Keratinocyte (primary cell): ENCODE data around the gene ZNF496. TPM values are rescaled to one million over a fixed set of nuclear protein-coding genes. Genes with fewer than 3 reads are reported as not detected.

ENCODE experiments used
- DNase-seq: peaks from one replicate; pipeline ENCODE4 v3.0.0-alpha.2; 2011; ENCODE audit warnings: low read depth, missing footprints, low spot score
- FAIRE-seq: peaks from 2 replicates; lab custom pipeline; 2011; peaks lifted over from hg19 to GRCh38; lab: Jason Lieb, UNC
- H2AFZ ChIP-seq: 2 replicates; pipeline ENCODE4 v1.6.0; 2012; ENCODE audit warnings: low read length, control low read depth, inconsistent platforms; ENCODE audit not compliant: control insufficient read depth
- H3K27ac ChIP-seq: 2 replicates; pipeline ENCODE4 v1.5.1; 2011; ENCODE audit warnings: low read length; ENCODE audit not compliant: control insufficient read depth, insufficient read depth
- H3K27me3 ChIP-seq: 3 replicates; pipeline ENCODE4 v1.6.0; 2011; ENCODE audit warnings: low read length; ENCODE audit not compliant: control insufficient read depth, insufficient read depth; ENCODE audit errors: extremely low read depth
- H3K36me3 ChIP-seq, 2 experiments: 2 replicates in 1 of 2; 3 replicates in 1 of 2; pipeline ENCODE4 v1.5.1; 2011; ENCODE audit warnings: low read length in 2 of 2, mild to moderate bottlenecking in 1 of 2; ENCODE audit not compliant: control insufficient read depth in 2 of 2, insufficient read depth in 2 of 2; ENCODE audit errors: extremely low read depth in 1 of 2
- H3K4me1 ChIP-seq: 3 replicates; pipeline ENCODE4 v1.5.1; 2011; ENCODE audit warnings: low read length; ENCODE audit not compliant: control insufficient read depth, insufficient read depth; ENCODE audit errors: extremely low read depth
- H3K4me2 ChIP-seq: 3 replicates; pipeline ENCODE4 v1.6.0; 2011; ENCODE audit warnings: low read depth, low read length; ENCODE audit not compliant: control insufficient read depth, insufficient read depth; ENCODE audit errors: extremely low read depth
- H3K4me3 ChIP-seq, 3 experiments: fragments of 200-600 bp in 1 of 3; sonication (generic) in 1 of 3; 2 replicates in 2 of 3; 3 replicates in 1 of 3; pipeline ENCODE4 v1.5.1; 2011 to 2016; ENCODE audit warnings: low read length in 3 of 3, mild to moderate bottlenecking in 3 of 3, control low read depth in 2 of 3, inconsistent platforms in 1 of 3, low read depth in 1 of 3, mixed read lengths in 1 of 3, mixed run types in 1 of 3, moderate library complexity in 1 of 3; ENCODE audit not compliant: control insufficient read depth in 2 of 3, insufficient read depth in 2 of 3; ENCODE audit errors: extremely low read depth in 1 of 3
- H3K79me2 ChIP-seq: 2 replicates; pipeline ENCODE4 v1.6.0; 2012; ENCODE audit warnings: low read length; ENCODE audit not compliant: control insufficient read depth, insufficient read depth
- H3K9ac ChIP-seq: 3 replicates; pipeline ENCODE4 v1.6.0; 2011; ENCODE audit warnings: low read length; ENCODE audit not compliant: control insufficient read depth, insufficient read depth; ENCODE audit errors: extremely low read depth
- H3K9me1 ChIP-seq: 3 replicates; pipeline ENCODE4 v1.6.0; 2011; ENCODE audit warnings: low read length; ENCODE audit not compliant: control insufficient read depth, insufficient read depth; ENCODE audit errors: extremely low read depth
- H3K9me3 ChIP-seq: 2 replicates; pipeline ENCODE4 v1.5.1; 2012; ENCODE audit warnings: low read depth, low read length; ENCODE audit not compliant: control insufficient read depth
- H4K20me1 ChIP-seq: 3 replicates; pipeline ENCODE4 v1.6.0; 2011; ENCODE audit warnings: low read length; ENCODE audit not compliant: control insufficient read depth, insufficient read depth; ENCODE audit errors: extremely low read depth
- CTCF ChIP-seq, 3 experiments: IDR thresholded peaks in 1 of 3; conservative IDR thresholded peaks in 1 of 3; optimal IDR thresholded peaks in 1 of 3; 2 replicates in 2 of 3; 3 replicates in 1 of 3; pipeline versions ENCODE3 to v1.5.1; 2011; ENCODE audit warnings: low read length in 3 of 3, mild to moderate bottlenecking in 3 of 3, moderate library complexity in 2 of 3, control low read depth in 1 of 3, inconsistent platforms in 1 of 3; ENCODE audit not compliant: insufficient read depth in 2 of 3; ENCODE audit errors: extremely low read depth in 1 of 3
- EZH2 ChIP-seq: IDR thresholded peaks from one replicate; pipeline ENCODE4 v1.6.1; 2012; ENCODE audit warnings: inconsistent platforms, mild to moderate bottlenecking, low read length, moderate library complexity
- dilution Hi-C: fragments of 300-500 bp; cut with MboI; formaldehyde crosslinking; loops from one replicate; pipeline ENCODE4 v1.7.0; 2020; ENCODE audit warnings: low sequenced_read_pairs; ENCODE audit not compliant: extremely low pct_ligation_motif_present
- polyA plus RNA-seq, 5 experiments: library from polyadenylated mRNA; depleted of rRNA in 3 of 5; stranded (reverse) in 3 of 5; stranded (forward) in 1 of 5; unstranded in 1 of 5; fragments of >200 nt; gene quantifications; 1 replicate in 1 of 5; 2 replicates in 3 of 5; 3 replicates in 1 of 5; pipeline versions ENCODE4 v1.2.1 to v1.2.3, GENCODE V29; 2011 to 2012; ENCODE audit warnings: missing spikeins in 2 of 5, low read depth in 1 of 5, low replicate concordance in 1 of 5

Gene ZNF496
- polyA plus RNA-seq, 1 donor (not counting 4 experiments of a cell fraction or from before 2014, with no cell fraction given) = 8.9 TPM

GRCh38 chr1:247370786-247371732 is 39.4 kb upstream of the ZNF496 start:
- no peaks in the 10 kb centered on the region for H4K20me1 ChIP-seq
- H3K4me3 ChIP-seq = no peak overlapping the region
- H3K36me3 ChIP-seq = no peaks in the 10 kb centered on the region
- H3K9me3 ChIP-seq = no peaks in the 10 kb centered on the region
- H3K27ac ChIP-seq = no peak overlapping the region
- DNase-seq = no peak
- FAIRE-seq = no peak
- H3K9me1 ChIP-seq = no peaks in the 10 kb centered on the region
- H3K4me1 ChIP-seq = peaks cover 11% of the 10 kb centered on the region
- TF ChIP-seq CTCF (optimal IDR thresholded peaks at IDR 0.05 in 1 of 3, IDR thresholded peaks at IDR 0.05 in 1 of 3, conservative IDR thresholded peaks at IDR 0.05 in 1 of 3; ENCODE audit: extremely low read depth in 1 of 3, insufficient read depth in 2 of 3, low read length in 3 of 3) (no peak), EZH2 (no peak)
- dilution Hi-C loops = no loop called here
- H3K27me3 ChIP-seq = no peaks in the 10 kb centered on the region
- H3K79me2 ChIP-seq = no peaks in the 10 kb centered on the region
- no peak overlapping the region for H3K4me2 ChIP-seq
- no peak overlapping the region for H3K9ac ChIP-seq
- H2AFZ ChIP-seq = no peak overlapping the region

GRCh38 chr1:247368490-247369145 is 37.0 kb upstream of the ZNF496 start:
- TF ChIP-seq EZH2 = no peak
- no peak for TF ChIP-seq CTCF (optimal IDR thresholded peaks at IDR 0.05 in 1 of 3, IDR thresholded peaks at IDR 0.05 in 1 of 3, conservative IDR thresholded peaks at IDR 0.05 in 1 of 3; ENCODE audit: extremely low read depth in 1 of 3, insufficient read depth in 2 of 3, low read length in 3 of 3)
- Histone ChIP-seq H3K27me3 (no peaks in the 10 kb centered on the region), H3K4me2 (peak overlapping the region; percentile 10), H3K9me3 (no peaks in the 10 kb centered on the region), H3K27ac (no peak overlapping the region), H3K4me3 (no peak overlapping the region), H3K36me3 (no peaks in the 10 kb centered on the region), H3K79me2 (no peaks in the 10 kb centered on the region), H4K20me1 (no peaks in the 10 kb centered on the region), H2AFZ (peak overlapping the region; percentile 23), H3K9ac (no peak overlapping the region), H3K9me1 (no peaks in the 10 kb centered on the region), H3K4me1 (peaks cover 11% of the 10 kb centered on the region)
- dilution Hi-C loops = no loop called here
- DNase-seq = no peak
- no peak for FAIRE-seq
